ENCODE results near the gene SH3GL3.

The SH3GL3 gene

GRCh38 chr15:83510001-83510400, 62.9 kb downstream of the SH3GL3 start:
- Histone ChIP-seq H3K27ac (ENCODE audit: low read depth, low read length) (no peak overlapping the region), H3K9me3 (ENCODE audit: insufficient read depth, low read length) (no peaks in the 10 kb centered on the region)

GRCh38 chr15:83512459-83512858, 65.3 kb downstream of the SH3GL3 start:
- Histone ChIP-seq H3K79me2 (ENCODE audit: insufficient read depth, low read length) (no peaks in the 10 kb centered on the region), H2AFZ (ENCODE audit: low read depth, low read length, severe bottlenecking) (no peak overlapping the region), H3K9me2 (replicated peaks; ENCODE audit: insufficient read depth, low read length) (no peaks in the 10 kb centered on the region), H4K20me1 (ENCODE audit: low read depth, low read length) (no peaks in the 10 kb centered on the region), H3K27me3 (ENCODE audit: low read length) (no peaks in the 10 kb centered on the region), H3K36me3 (ENCODE audit: low read length) (no peaks in the 10 kb centered on the region), H3F3A (ENCODE audit: insufficient read depth) (no peaks in the 10 kb centered on the region), H3K9ac (ENCODE audit: low read length) (no peak overlapping the region), H3K4me2 (ENCODE audit: low read depth, low read length, poor library complexity, severe bottlenecking) (no peak overlapping the region), H3K4me3 (ENCODE audit: insufficient read depth, low read length, poor library complexity, severe bottlenecking) (no peak overlapping the region), H3K9me3 (ENCODE audit: insufficient read depth, low read length) (no peaks in the 10 kb centered on the region), H3K27ac (ENCODE audit: low read depth, low read length) (no peak overlapping the region)
- no peak for TF ChIP-seq EZH2phosphoT487 (conservative IDR thresholded peaks at IDR 0.05; ENCODE audit: low read length)
- no peak for TF ChIP-seq CTCF (IDR thresholded peaks at IDR 0.05; ENCODE audit: insufficient read depth, low read length, poor library complexity, severe bottlenecking)

More at GRCh38 chr15:83510001-83510400, 62.9 kb downstream of the SH3GL3 start:
- H3K9ac ChIP-seq (ENCODE audit: low read length) = no peak overlapping the region
- no peak overlapping the region for H3K4me3 ChIP-seq (ENCODE audit: insufficient read depth, low read length, poor library complexity, severe bottlenecking)
- H3K79me2 ChIP-seq (ENCODE audit: insufficient read depth, low read length) = no peaks in the 10 kb centered on the region
- no peak overlapping the region for H2AFZ ChIP-seq (ENCODE audit: low read depth, low read length, severe bottlenecking)
- no peaks in the 10 kb centered on the region for H4K20me1 ChIP-seq (ENCODE audit: low read depth, low read length)
- H3K36me3 ChIP-seq (ENCODE audit: low read length) = no peaks in the 10 kb centered on the region
- no peaks in the 10 kb centered on the region for H3K9me2 ChIP-seq (replicated peaks; ENCODE audit: insufficient read depth, low read length)
- no peak for TF ChIP-seq EZH2phosphoT487 (conservative IDR thresholded peaks at IDR 0.05; ENCODE audit: low read length)
- TF ChIP-seq CTCF (IDR thresholded peaks at IDR 0.05; ENCODE audit: insufficient read depth, low read length, poor library complexity, severe bottlenecking) = no peak
- no peaks in the 10 kb centered on the region for H3K27me3 ChIP-seq (ENCODE audit: low read length)
- no peaks in the 10 kb centered on the region for H3F3A ChIP-seq (ENCODE audit: insufficient read depth)
- no peak overlapping the region for H3K4me2 ChIP-seq (ENCODE audit: low read depth, low read length, poor library complexity, severe bottlenecking)

- Histone ChIP-seq H3K4me3 (ENCODE audit: insufficient read depth, low read length, poor library complexity, severe bottlenecking) (no peak overlapping the region), H3K9me2 (replicated peaks; ENCODE audit: insufficient read depth, low read length) (no peaks in the 10 kb centered on the region), H3K36me3 (ENCODE audit: low read length) (no peaks in the 10 kb centered on the region), H3K9ac (ENCODE audit: low read length) (no peak overlapping the region), H3K4me2 (ENCODE audit: low read depth, low read length, poor library complexity, severe bottlenecking) (no peak overlapping the region), H3K79me2 (ENCODE audit: insufficient read depth, low read length) (no peaks in the 10 kb centered on the region), H4K20me1 (ENCODE audit: low read depth, low read length) (no peaks in the 10 kb centered on the region), H3K9me3 (ENCODE audit: insufficient read depth, low read length) (no peaks in the 10 kb centered on the region), H3K27ac (ENCODE audit: low read depth, low read length) (no peak overlapping the region), H2AFZ (ENCODE audit: low read depth, low read length, severe bottlenecking) (no peak overlapping the region), H3F3A (ENCODE audit: insufficient read depth) (no peaks in the 10 kb centered on the region), H3K27me3 (ENCODE audit: low read length) (no peaks in the 10 kb centered on the region)
- TF ChIP-seq CTCF (IDR thresholded peaks at IDR 0.05; ENCODE audit: insufficient read depth, low read length, poor library complexity, severe bottlenecking) = no peak
- TF ChIP-seq EZH2phosphoT487 (conservative IDR thresholded peaks at IDR 0.05; ENCODE audit: low read length) = no peak
Observed at GRCh38 chr15:83514584-83514983, 67.4 kb downstream of the SH3GL3 start.

Data from SU-DHL-6 (cell line).